DMS53 (cell line): Measurements from ENCODE around the gene AHI1.

Experiments used
- DNase-seq: peaks from one replicate; lab custom pipeline; 2025; lab: John Stamatoyannopoulos, UW

Gene AHI1

DNA sequence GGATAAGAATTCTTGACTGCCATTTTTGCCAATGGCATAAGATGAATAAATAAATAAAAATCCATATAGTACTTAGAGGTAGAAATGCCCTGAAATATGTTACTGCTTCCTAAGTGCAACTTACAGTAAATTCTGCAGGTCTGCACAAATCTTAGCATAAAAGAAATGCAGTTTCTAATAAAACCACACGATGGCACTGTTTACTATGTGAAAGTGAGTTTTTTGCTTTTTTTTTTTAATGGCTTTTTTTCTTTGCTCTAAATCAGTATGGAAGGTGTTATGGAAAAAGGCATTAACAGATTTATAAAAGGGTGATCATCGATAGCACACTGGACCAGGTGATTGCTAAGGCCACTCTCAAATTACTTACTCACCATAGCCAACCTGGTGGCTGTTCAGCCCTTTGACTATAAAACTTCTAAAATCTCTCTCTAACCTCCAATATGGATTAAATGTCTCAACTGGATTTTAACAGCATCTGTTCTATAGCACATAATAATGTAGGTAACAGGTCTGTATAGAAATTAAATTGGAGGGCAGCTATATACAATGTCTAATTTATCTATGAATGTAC is 45.8 kb downstream of the AHI1 start:
- DNase-seq = peak; percentile 55

DNA sequence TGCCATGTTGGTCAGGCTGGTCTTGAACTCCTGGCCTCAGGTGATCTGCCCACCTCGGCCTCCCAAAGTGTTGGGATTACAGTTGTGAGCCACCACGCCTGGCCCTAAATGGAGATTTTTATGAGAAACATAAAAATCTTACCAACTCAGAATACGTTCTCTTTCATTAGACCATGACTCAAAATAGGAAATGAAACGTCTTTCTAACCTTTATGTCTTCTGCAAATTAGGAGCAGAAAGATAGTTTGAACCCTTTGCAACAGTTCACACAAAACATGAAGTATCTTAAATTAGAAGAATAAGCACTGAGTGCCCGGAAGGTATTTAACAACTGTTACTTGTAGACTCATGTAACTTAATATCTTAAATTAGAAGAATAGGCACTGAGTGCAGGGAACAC is 48.3 kb downstream of the AHI1 start:
- no peak for DNase-seq

- no peak for DNase-seq
These were observed 57.3 kb downstream of the AHI1 start for GRCh38 chr6:135440087-135440792.

DNA sequence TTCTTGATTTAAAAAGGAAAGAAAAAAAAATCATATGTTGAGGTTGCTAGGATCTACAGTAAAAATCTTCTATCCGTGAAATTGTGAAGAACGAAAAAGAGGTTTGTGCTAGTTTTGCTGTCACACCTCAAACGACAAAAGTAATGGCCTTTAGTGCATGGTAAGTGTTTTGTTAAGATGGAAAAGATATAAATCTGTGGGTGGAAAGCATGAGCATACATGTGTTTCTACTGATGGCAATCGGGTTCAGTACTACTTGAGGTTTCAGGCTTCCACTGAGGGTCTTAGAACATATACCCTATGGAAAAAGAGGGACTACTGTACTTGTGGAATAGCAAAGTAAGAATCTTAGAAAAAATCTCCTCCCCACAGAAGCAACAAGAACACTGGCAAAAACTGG is 58.0 kb downstream of the AHI1 start:
- DNase-seq = no peak

- DNase-seq = peak; percentile 47
These were observed 58.5 kb downstream of the AHI1 start for GRCh38 chr6:135438907-135439535.

DNA sequence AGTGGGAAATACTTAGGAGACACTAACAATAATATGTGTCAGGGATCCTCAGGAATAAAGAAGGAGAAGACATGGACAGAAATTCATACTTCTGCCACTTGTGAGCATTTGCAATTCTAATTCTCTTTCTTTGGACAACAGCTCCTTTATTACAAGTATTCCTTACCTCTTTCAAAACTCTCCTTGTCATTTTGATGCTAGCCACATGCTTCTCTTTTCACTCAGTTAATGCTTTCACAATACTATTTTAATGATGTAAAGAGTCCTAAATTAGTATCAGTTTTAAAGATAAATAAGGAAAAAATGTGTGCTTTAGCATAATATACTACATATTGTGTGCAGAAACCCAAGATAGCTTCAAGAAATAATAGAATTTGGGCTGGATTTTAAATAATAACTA is 62.5 kb downstream of the AHI1 start:
- DNase-seq = no peak

DNA sequence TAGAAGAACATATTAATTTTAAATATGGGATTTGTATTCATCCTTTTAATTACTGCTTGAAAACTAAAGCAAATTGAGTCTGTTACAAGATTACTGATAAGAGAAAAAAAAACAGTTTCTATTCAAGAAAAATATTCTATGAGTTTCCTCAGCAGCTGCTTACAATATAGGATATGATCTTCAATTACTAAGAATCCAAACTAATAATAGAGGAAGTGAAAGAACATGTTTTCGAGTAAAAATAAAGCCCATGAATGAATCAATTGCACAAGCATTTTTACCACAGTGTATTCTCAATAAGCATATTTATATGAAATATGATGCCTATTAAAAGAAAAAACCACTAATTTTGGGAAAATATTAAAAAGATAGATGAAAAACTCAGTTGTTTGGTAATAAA is 63.4 kb downstream of the AHI1 start:
- no peak for DNase-seq

DNA sequence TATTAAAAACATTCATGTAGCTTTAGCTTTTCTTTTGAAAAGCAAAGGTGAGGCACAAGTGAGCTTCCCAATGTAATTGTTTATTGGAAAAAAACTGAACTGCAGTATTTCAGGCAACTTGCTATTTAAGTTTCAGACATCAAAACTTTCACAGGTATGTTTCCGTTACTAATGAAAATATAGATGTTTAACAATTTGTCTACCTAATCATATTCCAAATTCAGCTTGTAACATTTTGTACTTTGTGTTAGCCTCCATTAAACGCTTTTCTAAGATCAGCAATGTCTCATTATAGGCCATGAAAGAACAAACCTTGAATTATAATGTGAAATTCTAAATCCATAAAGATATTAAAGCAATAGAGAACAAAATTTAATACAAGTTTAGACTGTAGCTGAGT is 69.5 kb downstream of the AHI1 start:
- DNase-seq = no peak

- DNase-seq = no peak
These were observed 70.7 kb downstream of the AHI1 start for GRCh38 chr6:135426833-135427232.

- no peak for DNase-seq
These were observed 73.2 kb downstream of the AHI1 start for GRCh38 chr6:135424385-135424784.

- DNase-seq = peak; percentile 61
These were observed 73.9 kb downstream of the AHI1 start for GRCh38 chr6:135423649-135424128.

- DNase-seq = no peak
These were observed 78.4 kb downstream of the AHI1 start for GRCh38 chr6:135419162-135419561.

DNA sequence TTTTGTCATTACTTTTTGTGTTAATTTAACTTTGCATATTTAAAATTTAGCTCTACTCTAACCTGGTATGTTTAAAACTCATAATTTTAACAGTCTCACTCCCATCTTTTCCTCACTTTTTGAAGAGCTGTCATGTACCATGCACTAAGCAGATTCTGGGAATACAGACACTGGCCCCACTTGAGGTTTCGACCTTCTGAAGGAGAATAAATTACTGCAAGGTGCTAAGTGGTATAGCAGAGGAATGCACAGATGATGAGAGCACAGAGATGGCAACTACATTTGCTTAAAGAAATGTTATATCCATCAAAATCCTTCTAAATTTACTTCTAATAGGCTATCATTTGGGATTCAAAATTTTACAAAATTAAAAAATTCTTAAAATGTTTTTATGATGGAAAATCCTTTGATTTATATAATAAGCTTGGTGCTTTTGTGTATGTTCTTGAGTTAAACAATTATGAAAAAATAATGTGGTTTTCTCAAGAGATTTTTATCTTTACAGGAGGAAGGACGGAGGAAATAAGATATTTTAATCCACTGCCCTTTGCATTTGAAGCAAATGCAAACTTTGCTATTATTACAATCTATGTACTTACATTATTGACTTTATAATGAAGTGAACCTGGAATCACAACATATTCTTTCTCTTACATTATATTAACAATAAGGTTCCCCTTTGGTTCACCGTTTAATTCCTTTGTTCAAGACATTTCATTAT is 79.3 kb downstream of the AHI1 start:
- DNase-seq = no peak

DNA sequence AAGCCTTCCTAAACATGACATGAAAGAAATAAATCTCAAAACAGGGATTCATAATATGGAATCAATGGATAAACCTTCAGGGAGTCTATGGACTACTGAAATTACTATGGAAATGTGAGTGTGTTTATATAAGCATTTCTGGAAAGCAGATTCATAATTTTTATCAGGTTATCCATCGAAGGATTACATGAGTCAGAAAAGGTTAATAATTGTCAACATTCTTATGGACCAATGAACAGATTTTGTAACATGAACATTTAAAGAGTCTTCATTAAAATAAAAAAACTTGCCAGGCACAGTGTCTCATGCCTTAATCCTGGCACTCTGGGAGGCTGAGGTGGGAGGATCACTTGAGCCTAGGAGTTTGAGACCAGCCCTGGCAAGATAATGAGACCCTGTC is 84.8 kb downstream of the AHI1 start:
- DNase-seq = no peak

GRCh38 chr6:135411849-135412248 is 85.7 kb downstream of the AHI1 start:
- no peak for DNase-seq

GRCh38 chr6:135411339-135411738 is 86.2 kb downstream of the AHI1 start:
- peak; percentile 17 for DNase-seq

DNA sequence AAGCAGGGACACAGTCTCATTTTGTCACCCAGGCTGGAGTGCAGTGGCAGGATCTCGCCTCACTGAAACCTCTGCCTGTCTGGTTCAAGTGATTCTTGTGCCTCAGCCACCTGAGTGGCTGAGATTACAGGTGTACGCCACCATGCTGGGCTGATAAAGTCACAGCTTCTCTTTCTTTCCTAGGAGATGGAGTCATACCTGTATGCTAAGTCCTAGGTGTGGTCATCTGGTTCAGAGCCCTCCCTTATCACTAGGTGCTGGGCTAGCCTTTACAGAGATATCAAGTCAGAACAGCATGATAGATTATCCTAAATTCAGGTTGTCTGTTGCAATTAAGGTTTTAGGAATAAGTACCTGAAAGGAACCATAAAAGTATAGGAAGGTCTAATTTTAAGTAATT is 86.7 kb downstream of the AHI1 start:
- no peak for DNase-seq

DNA sequence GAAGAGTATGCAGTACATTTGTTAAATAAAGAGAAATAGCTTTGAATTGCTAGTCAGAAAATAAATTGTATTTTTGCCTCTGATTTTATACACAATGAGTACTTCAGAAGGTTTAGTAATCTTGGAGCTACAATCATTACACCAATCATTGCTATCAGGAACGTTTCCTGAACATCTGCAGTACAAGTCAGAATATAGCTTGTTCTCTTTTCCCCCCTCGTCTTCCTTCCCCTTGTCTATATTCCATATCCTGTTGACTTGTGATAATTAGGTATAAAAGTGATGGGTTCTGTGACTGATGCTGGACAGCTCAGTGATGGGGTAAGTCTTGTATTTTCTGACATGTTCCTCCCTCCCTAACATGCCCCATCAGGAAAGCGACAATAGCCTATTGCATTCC is 94.0 kb downstream of the AHI1 start:
- no peak for DNase-seq

DNA sequence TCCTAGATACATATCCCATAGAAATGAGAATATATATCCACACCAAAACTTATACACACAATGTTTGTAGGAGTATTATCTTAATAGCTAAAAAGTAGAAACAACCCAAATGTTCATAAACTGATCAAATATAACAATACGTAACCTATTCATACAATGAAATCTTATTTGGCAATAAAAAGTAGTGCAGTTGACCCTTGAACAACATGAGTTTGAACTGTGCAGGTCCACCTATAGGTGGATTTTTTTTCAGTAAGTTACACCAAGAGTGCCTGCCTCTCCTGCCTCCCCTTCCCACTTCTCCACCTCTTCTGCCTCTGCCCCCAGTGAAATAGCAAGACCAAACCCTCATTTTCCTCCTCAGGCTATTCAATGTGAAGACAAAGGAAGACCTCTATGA is 95.2 kb downstream of the AHI1 start:
- DNase-seq = no peak

DNA sequence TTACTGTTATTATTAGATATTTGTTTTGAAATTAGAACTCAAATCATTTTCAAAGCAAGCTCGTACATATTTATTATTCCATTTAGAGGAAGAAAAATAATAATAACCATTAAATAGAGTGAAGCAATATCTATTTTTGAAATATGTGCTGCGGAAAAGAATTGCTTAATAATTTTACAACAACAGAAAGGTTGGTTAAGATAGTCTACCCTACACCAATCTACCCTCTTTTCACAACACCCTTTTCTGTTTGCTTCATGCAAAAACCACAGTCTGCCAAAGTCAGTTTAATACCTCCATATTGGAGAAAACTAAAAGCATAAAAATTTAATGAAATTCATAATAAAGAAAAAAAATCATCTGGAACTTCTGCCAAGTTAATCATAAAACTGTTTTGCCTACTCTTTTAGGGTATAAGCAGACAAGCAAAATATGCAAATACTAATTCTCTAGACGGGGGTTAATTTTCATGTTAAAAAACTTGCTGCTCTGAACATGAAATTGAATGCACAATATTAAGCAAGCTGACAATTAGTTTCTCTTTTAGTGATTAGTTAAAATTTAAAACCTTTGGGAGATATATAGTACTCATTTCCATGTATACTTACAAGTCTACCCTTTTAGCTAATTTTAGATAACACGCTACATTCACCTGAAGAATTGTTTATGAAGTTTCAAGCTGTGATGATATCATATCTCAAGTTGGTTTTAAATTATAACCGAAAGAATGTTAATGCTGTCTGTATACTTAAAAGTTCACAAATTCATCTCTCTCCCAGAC is 100.2 kb downstream of the AHI1 start:
- DNase-seq = no peak

GRCh38 chr6:135395136-135395535 is 102.4 kb downstream of the AHI1 start:
- peak; percentile 14 for DNase-seq

- DNase-seq = no peak
These were observed 104.3 kb downstream of the AHI1 start for GRCh38 chr6:135393289-135393688.
